IPS-NIHi7 (cell line): ENCODE results near the gene CYB5A.
"Not testable (repeated sequence)": the region's sequence is repeated elsewhere in the genome, so short reads cannot be mapped to it uniquely, and the experiment has no call there.

Source experiments
- DNase-seq: peaks from one replicate; pipeline ENCODE4 v3.0.0; 2012; ENCODE audit warnings: mixed read lengths; ENCODE audit errors: extremely low spot score

CYB5A gene

DNA sequence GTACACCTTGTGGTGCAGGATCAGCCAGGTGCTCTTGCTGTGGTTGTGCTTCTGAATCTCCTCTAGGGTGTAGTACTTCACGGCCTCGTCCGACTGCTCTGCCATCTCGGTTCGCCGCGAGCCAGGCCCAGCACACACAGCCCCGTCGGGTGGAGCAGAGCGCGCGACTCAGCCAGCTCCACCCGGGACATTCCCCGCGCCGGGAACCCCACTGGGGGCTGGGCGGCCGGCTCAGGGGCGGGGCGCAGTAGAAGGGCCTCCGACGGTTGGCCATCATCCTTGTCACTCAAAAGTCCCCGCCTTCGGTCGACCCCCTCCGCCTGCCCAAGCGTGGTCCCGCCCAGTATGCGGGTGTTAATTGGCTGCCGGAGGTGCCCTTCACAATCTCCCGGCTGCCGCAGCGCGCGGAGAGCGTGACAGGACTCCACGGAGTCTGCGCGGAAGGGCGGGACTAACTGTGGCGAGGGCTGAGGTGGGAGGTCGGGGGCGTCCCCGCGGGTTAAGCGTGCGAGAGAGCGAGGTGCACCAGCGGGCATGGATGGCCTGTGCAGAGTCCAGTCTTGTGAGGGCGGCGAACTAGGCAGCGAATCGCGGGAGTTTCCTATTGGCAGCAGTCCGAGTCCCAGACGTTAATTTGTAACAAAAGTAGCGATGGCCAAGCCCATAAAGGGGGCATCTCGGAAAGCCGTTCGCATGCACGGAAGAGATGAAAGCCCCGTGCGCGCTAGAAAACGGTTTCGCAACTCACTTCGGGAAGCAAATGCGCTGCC, at the start of gene CYB5A:
Gene CYB5A (minus strand): TSS at position 193 of the 770 bp plus-strand sequence. CDS start 88 bp downstream, at position 105.
- peak; percentile 100 for DNase-seq

DNA sequence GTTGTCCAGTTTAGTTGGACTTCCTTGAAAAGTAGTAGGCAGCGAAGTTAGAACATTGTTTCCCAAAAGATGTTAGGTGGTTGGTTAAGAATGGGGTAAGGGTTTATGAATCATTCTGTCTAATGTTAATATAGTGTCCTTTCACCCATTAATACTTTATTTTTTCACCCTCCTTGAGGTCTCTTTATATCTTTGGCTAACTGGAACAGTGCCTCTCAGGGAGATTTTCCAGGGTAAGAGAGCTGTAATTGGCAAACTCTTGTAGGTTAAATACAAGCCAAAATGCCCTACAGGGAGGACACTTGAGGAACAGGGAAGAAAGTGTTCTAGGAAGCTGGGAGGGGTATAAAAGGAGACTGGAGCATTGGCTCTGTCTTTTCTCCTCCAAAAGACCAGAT, 46.1 kb upstream of the CYB5A start:
- no peak for DNase-seq

DNA sequence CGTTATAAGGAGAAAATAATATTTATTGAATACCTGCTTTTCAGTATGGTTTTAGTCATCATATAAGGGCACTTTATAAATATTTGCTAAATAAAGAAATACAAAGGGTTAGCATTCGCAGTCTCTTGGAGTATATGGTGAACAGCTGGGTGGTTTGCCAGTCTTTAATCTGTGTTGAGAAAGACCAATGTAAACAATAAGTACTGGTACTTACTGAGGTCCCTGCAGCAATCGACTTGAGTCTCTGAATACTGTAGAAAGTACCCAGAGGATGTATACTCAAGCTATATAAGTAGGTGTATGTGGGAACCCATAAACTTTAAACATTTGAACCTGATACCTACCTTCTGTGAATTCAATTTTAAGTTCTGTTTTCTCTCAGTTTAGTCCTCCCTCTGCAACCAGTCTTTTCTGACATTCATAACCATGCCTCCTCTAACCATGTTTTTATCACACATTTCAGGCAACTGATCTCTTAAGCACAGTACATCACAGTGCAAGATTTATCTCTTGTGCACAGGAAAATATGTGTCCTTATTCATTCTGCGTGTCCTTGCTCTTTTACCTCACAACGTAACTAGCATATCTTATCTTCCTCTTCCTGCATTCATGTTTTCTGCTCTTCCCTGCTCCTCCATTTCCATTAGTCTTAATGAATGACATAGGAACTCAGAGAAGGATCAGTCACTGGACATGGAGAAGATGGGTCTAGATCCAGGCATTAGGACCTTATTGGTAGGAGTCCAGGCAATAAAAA, 45.6 kb upstream of the CYB5A start:
- DNase-seq, result no peak

DNA sequence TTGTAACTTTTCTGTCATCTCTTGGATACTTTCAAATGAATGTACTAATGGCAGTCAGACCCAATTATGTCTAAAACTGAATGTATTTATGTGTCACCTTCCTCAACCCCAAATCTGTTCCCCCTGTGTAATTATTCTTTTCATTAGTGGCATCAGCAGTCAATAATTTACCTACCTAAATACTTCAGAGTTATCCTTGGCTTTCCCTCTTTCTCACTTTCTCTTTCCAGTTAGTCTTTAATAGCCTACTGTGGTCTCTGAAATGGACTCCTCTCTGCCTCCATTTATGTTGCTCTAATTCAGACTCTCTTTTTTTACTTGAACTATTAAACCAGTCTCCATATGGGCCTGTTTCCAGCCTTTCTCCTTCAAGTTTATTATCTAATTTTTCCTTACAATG, 44.9 kb upstream of the CYB5A start:
- DNase-seq, result no peak

- DNase-seq, result no peak
Measured at GRCh38 chr18:74334242-74334893, 42.6 kb upstream of the CYB5A start.

GRCh38 chr18:74333091-74333490, 41.3 kb upstream of the CYB5A start:
- no peak for DNase-seq

GRCh38 chr18:74331404-74331803, 39.6 kb upstream of the CYB5A start:
- peak; percentile 19 for DNase-seq

GRCh38 chr18:74329688-74330205, 38.0 kb upstream of the CYB5A start:
- DNase-seq, result no peak

DNA sequence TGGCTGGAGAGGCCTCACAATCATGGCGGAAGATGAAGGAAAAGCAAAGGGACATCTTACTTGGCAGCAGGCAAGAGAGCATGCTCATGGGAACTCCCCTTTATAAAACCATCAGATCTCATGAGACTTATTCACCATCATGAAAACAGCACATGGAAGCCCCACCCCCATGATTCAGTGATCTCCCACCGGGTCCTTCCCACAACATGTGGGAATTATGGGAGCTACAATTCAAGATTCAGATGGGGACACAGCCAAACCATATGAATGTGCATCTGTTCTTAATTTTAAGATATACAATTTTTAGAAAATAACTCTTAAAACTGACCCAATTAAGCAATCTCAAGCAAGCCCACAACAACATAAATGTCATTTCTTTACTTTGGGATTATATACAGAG, 36.4 kb upstream of the CYB5A start:
- DNase-seq, result no peak

DNA sequence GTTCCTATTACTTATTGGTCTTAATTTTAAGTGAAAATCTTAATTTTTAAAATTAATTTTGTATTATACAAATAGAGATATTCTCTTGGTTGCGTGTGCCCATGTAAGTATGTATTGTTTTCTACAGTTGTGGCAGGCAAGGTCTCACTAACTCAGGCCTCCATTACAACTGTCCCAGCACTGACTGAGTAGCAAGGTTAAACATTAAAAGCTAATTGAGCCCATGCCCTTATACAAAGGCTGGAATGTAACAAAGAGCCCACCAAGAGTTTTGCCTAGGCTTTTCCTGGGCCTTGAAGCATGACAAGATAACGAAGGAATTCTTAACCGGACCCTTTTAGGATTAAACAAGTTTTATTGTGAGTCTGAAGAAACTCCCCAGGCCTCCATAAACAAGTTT, 35.0 kb upstream of the CYB5A start:
- DNase-seq, result not testable (repeated sequence)

DNA sequence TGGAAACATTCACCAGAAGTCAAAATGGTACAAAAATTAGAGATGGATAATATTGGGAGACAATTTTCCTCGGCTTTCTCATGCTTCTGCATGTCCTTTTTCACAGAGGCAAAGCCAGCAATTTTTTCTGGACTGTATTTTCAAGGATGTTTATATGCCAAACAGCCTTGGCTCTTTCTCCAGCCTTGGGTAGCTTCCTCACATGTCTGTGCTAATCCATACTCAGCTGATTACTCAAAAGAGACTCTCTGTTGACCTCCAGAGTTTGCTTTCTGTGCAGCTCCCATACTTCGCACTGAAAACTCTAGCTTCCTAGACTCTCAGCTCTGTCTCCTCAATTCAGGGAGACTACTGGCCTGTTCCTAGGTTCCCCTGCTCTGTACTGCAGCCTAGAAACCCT, 34.5 kb upstream of the CYB5A start:
- DNase-seq, result no peak

DNA sequence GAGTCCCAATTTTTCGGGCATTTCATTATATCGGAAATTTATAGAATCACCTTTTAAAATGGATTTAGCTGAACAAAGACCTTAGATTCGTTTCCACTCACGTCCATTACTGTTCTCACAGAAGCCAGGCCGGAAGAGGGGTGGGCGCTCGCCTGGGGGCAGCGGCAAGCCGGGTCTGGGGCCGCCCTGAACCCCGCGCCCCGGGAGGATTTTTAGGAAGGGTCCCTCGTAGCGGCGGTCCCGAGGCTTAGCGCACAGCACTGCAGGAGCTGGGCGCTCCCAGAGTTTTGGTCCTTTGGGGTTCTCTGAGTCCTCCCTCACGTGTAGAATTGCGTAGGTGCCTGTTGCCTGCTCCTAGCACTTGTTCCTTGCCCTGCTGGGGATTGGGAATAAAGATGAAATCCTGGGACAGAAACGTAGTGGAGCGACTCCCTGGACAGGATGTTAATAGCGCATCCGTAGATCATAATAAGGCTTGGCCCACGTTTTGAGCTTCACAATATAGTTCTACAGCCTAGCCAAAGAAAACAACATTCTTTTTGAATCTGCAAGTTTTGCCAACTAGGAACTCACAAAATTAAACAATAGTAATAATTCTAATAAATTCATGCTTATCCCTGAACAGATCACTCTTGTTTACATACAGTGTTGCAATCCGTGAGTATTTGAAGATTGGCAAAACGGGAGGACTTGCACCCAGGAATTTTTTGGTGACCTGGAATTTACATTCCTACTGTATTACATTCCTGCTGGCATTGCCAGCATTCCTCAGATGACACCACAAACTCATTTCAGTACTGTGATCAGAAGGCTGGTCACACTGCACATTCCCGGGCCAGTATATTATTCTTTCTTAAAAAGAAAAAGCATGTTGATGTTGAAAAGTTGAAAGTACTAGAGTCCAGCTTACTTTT, 24.8 kb upstream of the CYB5A start:
- no peak for DNase-seq

GRCh38 chr18:74315464-74316256, 23.9 kb upstream of the CYB5A start, which contains the start of gene C18orf63:
Gene C18orf63 (plus strand): TSS chr18:74315839. CDS start chr18:74317866, 2,027 bp downstream.
- DNase-seq, result no peak

DNA sequence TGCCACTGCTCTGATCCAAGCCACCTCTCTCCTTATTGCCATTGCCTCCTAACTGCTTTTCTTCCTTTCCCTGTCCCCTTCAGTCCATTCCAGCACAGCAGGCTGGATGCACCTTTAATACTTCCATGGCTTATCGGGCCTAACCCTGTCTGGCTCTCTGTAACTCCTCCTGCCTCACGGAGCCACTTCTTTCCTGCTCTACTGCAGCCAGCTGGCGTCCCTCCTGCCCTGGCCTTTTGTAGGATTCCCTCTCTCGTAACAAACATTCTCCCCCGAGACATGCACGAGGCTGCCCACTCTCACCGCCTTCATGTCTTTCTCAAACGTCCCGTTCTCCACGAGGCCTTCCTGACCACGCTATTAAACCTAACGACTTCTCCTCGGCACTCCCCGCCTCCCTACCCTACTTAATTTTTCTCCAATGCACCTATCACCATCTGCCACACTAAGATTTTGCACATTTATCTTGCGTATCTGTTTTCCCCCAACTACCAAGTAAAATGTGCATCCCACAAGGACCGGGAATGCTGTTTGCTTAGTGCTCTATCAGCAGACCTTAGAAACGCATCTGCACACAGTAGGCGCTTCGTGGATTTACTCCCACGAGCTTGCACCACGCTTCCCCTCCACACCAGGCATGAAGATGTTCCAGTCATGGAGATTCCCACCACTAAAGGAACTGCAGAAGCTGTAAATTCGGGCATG, 23.1 kb upstream of the CYB5A start:
- no peak for DNase-seq

DNA sequence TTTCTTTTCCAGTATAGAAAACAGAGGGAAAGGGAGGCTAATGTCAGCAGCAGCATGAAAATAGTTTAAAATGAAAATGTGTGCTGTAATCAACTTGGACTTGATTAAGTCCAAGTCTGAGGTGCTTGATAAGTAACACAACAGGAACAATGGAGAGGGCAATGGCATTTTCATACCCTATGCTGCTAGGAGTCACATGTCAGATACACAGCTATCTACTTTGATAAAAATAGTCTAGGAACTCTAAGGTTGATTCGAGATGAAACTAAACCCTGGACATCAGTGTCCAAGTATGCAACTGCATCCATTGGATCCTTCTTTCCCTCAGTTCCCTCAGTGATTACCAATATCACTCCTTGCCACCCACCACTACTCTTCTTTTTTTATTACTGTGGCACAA, 19.2 kb upstream of the CYB5A start:
- no peak for DNase-seq

DNA sequence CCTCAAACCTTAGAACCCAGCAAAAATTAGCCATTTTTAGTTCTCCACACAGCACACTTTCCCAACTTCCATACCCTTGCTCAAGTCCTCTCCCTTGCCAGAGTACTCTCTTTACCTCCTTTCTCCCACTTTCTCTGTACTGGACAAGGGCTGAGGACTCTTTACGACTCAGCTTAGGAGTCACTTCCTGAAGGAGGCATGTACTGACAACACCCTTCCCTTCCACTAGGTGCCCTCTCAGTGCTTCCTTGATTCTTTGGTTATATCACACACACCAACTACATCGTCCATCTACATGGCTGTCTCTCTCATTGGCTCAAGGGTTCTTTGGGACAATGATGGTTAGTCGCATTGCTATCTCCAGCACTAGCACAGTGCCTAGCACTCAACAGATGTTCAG, 18.6 kb upstream of the CYB5A start:
- peak; percentile 31 for DNase-seq

DNA sequence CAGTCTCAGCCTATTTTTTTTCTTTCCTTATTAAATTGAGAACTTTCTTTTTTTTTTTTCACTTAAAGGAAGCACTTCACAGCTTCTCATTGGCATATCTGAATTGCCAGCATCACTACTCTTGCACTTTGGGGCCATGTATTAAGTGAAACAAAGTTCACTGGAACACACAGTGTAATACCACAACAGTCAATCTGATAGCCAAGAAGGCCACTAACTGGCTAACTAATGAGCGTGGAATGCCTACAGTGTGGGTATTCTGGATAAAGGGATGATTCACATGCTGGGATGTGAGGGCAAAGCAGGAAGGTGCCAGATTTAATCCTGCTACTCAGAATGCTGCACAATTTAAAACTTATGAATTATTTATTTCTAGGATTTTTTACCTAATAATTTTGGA, 12.2 kb upstream of the CYB5A start:
- DNase-seq, result no peak

- DNase-seq, result no peak
Measured at GRCh38 chr18:74303306-74303705, 11.5 kb upstream of the CYB5A start.

DNA sequence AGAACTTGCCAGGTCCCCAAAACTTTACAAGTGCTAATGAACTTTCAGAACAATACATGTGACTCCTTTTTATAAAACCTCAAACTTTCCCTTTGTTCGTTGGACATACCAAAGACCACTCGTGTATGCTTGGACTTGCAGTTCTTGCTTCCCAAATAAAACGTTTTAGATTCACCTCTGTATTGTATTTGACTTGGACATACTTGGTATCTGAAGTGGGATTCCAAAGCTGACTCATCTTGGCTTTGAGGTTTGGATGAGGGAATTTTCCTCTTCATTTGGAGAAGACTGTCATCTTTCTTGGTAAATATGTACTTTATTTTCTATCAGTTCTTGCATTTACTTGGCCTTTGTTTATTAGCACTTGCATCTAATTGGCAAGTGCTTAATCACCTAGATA, 8.0 kb upstream of the CYB5A start:
- DNase-seq, result no peak

- no peak for DNase-seq
Measured at GRCh38 chr18:74299162-74299561, 7.4 kb upstream of the CYB5A start.
